HepG2 (cell line): Measurements from ENCODE around the gene TBC1D20. TPM values are rescaled to one million over a fixed set of nuclear protein-coding genes. Genes with fewer than 3 reads are reported as not detected.

Experiments used
- ATF1 ChIP-seq: IDR thresholded peaks from 2 replicates; pipeline ENCODE4 v1.6.1; 2016; ENCODE audit warnings: mild to moderate bottlenecking, control low read depth
- ATF7-NPFF ChIP-seq: sonication (generic); formaldehyde crosslinking; IDR thresholded peaks from 2 replicates; pipeline ENCODE4 v1.8.1; 2023; ENCODE audit warnings: mild to moderate bottlenecking, low read depth, missing genetic modification reagents, moderate library complexity
- NCOA1 ChIP-seq: sonication (generic); formaldehyde crosslinking; IDR thresholded peaks from 2 replicates; pipeline ENCODE4 v1.9.0; 2021; ENCODE audit warnings: missing genetic modification reagents
- NFKB2 ChIP-seq: sonication (generic); formaldehyde crosslinking; IDR thresholded peaks from 2 replicates; pipeline ENCODE4 v1.4.0; 2020; ENCODE audit warnings: missing genetic modification reagents, borderline replicate concordance
- RBM22 ChIP-seq: fragments of 200-400 bp; formaldehyde crosslinking; optimal IDR thresholded peaks from 2 replicates; pipeline ENCODE3; 2017; ENCODE audit warnings: mild to moderate bottlenecking, low read length, moderate library complexity
- RORA ChIP-seq: sonication (generic); formaldehyde crosslinking; IDR thresholded peaks from 2 replicates; pipeline ENCODE4 v1.5.0; 2020; ENCODE audit warnings: mild to moderate bottlenecking, missing genetic modification reagents, moderate library complexity
- STAT6 ChIP-seq: sonication (generic); formaldehyde crosslinking; IDR thresholded peaks from 2 replicates; pipeline ENCODE4 v1.4.0; 2020; ENCODE audit warnings: missing genetic modification reagents, mild to moderate bottlenecking, borderline replicate concordance
- ZBTB44 ChIP-seq: sonication (generic); formaldehyde crosslinking; IDR thresholded peaks from 2 replicates; pipeline ENCODE4 v1.4.0; 2020; ENCODE audit warnings: missing genetic modification reagents
- ZNF17 ChIP-seq: sonication (generic); formaldehyde crosslinking; IDR thresholded peaks from 2 replicates; pipeline ENCODE4 v1.5.0; 2020; ENCODE audit warnings: mild to moderate bottlenecking, missing genetic modification reagents
- ZNF234 ChIP-seq: sonication (generic); formaldehyde crosslinking; conservative IDR thresholded peaks from 2 replicates; pipeline ENCODE4 v1.5.1; 2020; ENCODE audit warnings: mild to moderate bottlenecking, missing genetic modification reagents
- ZNF33B ChIP-seq: sonication (generic); formaldehyde crosslinking; IDR thresholded peaks from 2 replicates; pipeline ENCODE4 v1.5.1; 2020; ENCODE audit warnings: mild to moderate bottlenecking, missing genetic modification reagents
- ZNF552 ChIP-seq: sonication (generic); formaldehyde crosslinking; IDR thresholded peaks from 2 replicates; pipeline ENCODE4 v1.9.0; 2022; ENCODE audit warnings: missing genetic modification reagents, mild to moderate bottlenecking, borderline replicate concordance
- ZNF574 ChIP-seq: sonication (generic); formaldehyde crosslinking; IDR thresholded peaks from 2 replicates; pipeline ENCODE4 v1.4.0; 2020; ENCODE audit warnings: missing genetic modification reagents
- ZNF577 ChIP-seq: sonication (generic); formaldehyde crosslinking; IDR thresholded peaks from 2 replicates; pipeline ENCODE4 v1.4.0; 2020; ENCODE audit warnings: mild to moderate bottlenecking, low read depth, missing genetic modification reagents, borderline replicate concordance
- ZNF616 ChIP-seq: sonication (generic); formaldehyde crosslinking; IDR thresholded peaks from 2 replicates; pipeline ENCODE4 v1.5.0; 2020; ENCODE audit warnings: low read depth, mild to moderate bottlenecking, missing genetic modification reagents
- ZNF788 ChIP-seq: sonication (generic); formaldehyde crosslinking; IDR thresholded peaks from 2 replicates; pipeline ENCODE4 v1.5.0; 2020; ENCODE audit warnings: mild to moderate bottlenecking, missing genetic modification reagents, borderline replicate concordance
- polyA plus RNA-seq, 8 experiments: library from polyadenylated mRNA; depleted of rRNA in 3 of 8; stranded (reverse) in 7 of 8; unstranded in 1 of 8; fragments of >200 nt; fragmentation: Illumina TruSeq in 4 of 8; extraction: Trizol in 4 of 8; gene quantifications; 2 replicates each; pipeline versions ENCODE4 v1.2.1 to v1.2.3, GENCODE V29; 2011 to 2016; ENCODE audit warnings: low read depth in 4 of 8, missing spikeins in 1 of 8, mixed read lengths in 1 of 8; ENCODE audit not compliant: insufficient read depth in 1 of 8
- total RNA-seq, 5 experiments: library from RNA; depleted of rRNA; stranded (reverse); fragments of >200 nt; fragmentation: Illumina TruSeq; extraction: Trizol; gene quantifications; 2 replicates each; pipeline ENCODE4 v1.2.3, GENCODE V29; 2016; ENCODE audit warnings: low read depth in 1 of 5
- TF ChIP-seq, protein P1 (sequence below): sonication (generic); formaldehyde crosslinking; IDR thresholded peaks from 2 replicates; pipeline ENCODE4 v1.5.0; 2020; ENCODE audit warnings: mild to moderate bottlenecking, missing genetic modification reagents

Gene TBC1D20
- total and polyA plus RNA-seq, 2 of the 13 experiments (the other 11 are each of a cell fraction or from before 2014, with no cell fraction given) = 36.6 to 47.1 TPM

GRCh38 chr20:407953-408842 is 54.1 kb downstream of the TBC1D20 start, which contains the start of gene RBCK1 (continued):
- no peak for TF ChIP-seq ATF1 (CRISPR knock-in tag)
- TF ChIP-seq ATF7-NPFF (CRISPR knock-in tag) = peak; percentile 68
- peak; percentile 94; the same call in 1 of the 2 replicates for TF ChIP-seq ZNF234 (CRISPR knock-in tag)
- no peak for TF ChIP-seq ZNF577 (CRISPR knock-in tag)
- TF ChIP-seq ZNF17 = no peak
- TF ChIP-seq RBM22 = peak; percentile 68
- TF ChIP-seq ZNF788 (CRISPR knock-in tag) = peak; percentile 86
- 0 out of 2 replicates have a peak, but pooled peaks have one; percentile 6 for TF ChIP-seq ZNF33B (CRISPR knock-in tag)
- TF ChIP-seq NFKB2 (CRISPR knock-in tag) = no peak
- TF ChIP-seq STAT6 (CRISPR knock-in tag) = peak; percentile 64; the same call in 1 of the 2 replicates
- no peak for TF ChIP-seq RORA (CRISPR knock-in tag)
- TF ChIP-seq ZNF552 (CRISPR knock-in tag) = 0 out of 2 replicates have a peak, but pooled peaks have one; percentile 44
- no peak; the same call in 1 of the 2 replicates for TF ChIP-seq ZNF574 (CRISPR knock-in tag)
- TF ChIP-seq, protein P1, sequence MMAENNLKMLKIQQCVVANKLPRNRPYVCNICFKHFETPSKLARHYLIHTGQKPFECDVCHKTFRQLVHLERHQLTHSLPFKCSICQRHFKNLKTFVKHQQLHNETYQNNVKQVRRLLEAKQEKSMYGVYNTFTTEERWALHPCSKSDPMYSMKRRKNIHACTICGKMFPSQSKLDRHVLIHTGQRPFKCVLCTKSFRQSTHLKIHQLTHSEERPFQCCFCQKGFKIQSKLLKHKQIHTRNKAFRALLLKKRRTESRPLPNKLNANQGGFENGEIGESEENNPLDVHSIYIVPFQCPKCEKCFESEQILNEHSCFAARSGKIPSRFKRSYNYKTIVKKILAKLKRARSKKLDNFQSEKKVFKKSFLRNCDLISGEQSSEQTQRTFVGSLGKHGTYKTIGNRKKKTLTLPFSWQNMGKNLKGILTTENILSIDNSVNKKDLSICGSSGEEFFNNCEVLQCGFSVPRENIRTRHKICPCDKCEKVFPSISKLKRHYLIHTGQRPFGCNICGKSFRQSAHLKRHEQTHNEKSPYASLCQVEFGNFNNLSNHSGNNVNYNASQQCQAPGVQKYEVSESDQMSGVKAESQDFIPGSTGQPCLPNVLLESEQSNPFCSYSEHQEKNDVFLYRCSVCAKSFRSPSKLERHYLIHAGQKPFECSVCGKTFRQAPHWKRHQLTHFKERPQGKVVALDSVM (CRISPR knock-in tag) = peak; percentile 50; the same call in 1 of the 2 replicates
- TF ChIP-seq ZBTB44 (CRISPR knock-in tag) = 0 out of 2 replicates have a peak, but pooled peaks have one; percentile 14
- TF ChIP-seq NCOA1 (CRISPR knock-in tag) = peak; percentile 43
- peak; percentile 92 for TF ChIP-seq ZNF616 (CRISPR knock-in tag)
